ENCODE data around the gene PLEKHA5.
"Not testable (repeated sequence)": the region's sequence is repeated elsewhere in the genome, so short reads cannot be mapped to it uniquely, and the experiment has no call there.

The PLEKHA5 gene

DNA sequence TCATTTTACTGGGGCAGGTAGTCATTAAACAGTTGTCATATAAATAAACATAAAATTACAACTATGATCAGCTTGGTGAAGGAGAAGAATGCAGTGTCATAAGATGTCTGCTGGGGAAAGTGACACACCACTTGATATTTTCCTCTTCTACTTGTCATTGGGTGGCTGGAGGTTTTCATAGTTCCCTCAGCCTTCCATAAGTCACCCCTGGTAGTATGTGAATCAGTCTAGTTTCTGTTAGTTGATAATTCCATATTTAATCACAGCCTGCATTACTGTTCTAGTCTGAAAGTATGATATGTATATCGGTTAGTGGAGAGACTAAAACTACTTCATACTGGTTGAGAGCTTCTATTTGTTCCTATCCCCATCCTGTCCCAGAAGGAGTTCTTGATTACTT lies 38.2 kb downstream of the PLEKHA5 start:
- TF ChIP-seq, protein P1, sequence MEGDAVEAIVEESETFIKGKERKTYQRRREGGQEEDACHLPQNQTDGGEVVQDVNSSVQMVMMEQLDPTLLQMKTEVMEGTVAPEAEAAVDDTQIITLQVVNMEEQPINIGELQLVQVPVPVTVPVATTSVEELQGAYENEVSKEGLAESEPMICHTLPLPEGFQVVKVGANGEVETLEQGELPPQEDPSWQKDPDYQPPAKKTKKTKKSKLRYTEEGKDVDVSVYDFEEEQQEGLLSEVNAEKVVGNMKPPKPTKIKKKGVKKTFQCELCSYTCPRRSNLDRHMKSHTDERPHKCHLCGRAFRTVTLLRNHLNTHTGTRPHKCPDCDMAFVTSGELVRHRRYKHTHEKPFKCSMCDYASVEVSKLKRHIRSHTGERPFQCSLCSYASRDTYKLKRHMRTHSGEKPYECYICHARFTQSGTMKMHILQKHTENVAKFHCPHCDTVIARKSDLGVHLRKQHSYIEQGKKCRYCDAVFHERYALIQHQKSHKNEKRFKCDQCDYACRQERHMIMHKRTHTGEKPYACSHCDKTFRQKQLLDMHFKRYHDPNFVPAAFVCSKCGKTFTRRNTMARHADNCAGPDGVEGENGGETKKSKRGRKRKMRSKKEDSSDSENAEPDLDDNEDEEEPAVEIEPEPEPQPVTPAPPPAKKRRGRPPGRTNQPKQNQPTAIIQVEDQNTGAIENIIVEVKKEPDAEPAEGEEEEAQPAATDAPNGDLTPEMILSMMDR (IDR thresholded peaks at IDR 0.05; ENCODE audit: extremely low read depth, insufficient read depth, missing control alignments) = no peak
- no peak for DNase-seq (ENCODE audit: low spot score)
- in situ Hi-C loops (cut with MboI; ENCODE audit: low pct_unique_long_range_greater_than_20kb, low sequenced_read_pairs, unreplicated experiment) = no loop called here

DNA sequence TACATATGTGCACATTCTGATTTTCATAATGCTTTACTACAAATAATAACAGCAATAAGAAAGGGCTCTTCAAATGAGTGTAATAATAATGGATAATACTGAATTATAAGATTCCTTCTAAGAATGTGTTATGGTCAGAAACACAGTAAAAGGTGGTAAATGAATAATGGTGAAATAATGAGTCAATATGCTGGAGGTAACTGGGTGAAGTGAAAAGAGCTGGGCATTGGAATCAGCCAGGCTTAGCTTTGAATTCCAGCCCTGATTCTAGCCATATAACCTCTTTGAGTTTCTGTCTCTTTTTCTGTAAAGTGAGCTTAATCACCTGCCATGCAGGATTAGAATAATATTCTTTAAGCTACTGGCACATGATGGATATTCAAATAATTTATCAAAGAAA lies 39.1 kb downstream of the PLEKHA5 start:
- TF ChIP-seq, protein P1 (IDR thresholded peaks at IDR 0.05; ENCODE audit: extremely low read depth, insufficient read depth, missing control alignments) = no peak
- in situ Hi-C loops (cut with MboI; ENCODE audit: low pct_unique_long_range_greater_than_20kb, low sequenced_read_pairs, unreplicated experiment) = no loop called here
- DNase-seq (ENCODE audit: low spot score) = no peak

DNA sequence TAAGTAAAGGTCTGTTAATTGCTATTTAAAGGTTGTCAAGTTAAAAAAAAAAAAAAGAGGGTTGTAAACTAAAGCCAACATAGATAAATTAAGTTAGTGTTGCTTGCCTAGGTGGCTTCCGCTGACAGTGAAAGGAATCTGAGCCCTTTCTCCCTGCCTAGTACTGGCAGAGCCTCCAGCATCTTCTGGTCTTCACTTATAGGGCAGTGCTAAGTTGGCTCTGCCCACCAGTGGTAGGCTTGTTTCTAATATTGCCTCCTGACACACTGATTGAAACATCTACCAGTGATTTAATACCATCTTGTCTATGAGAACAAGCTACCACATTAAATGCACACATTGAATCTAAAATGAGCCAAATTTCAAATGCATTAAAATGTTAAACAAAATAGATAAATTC lies 39.7 kb downstream of the PLEKHA5 start:
- in situ Hi-C loops (cut with MboI; ENCODE audit: low pct_unique_long_range_greater_than_20kb, low sequenced_read_pairs, unreplicated experiment) = no loop called here
- no peak for DNase-seq (ENCODE audit: low spot score)
- TF ChIP-seq, protein P1 (IDR thresholded peaks at IDR 0.05; ENCODE audit: extremely low read depth, insufficient read depth, missing control alignments) = no peak

DNA sequence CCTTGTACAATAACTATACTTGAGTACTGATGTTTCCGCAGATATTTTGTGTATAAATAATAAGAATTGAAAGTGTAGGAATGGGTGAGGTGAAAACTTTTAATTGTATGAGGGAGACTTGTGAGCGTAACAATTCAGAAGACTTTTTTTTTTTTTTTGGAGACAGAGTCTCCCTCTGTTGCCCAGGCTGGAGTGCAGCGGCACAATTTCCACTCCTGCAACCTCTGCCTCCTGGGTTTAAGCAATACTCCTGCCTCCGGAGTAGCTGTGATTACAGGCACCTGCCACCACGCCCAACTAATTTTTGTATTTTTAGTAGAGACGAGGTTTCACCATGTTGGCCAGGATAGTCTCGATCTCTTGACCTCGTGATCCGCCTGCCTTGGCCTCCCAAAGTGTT lies 40.8 kb downstream of the PLEKHA5 start:
- DNase-seq (ENCODE audit: low spot score); in situ Hi-C loops (cut with MboI; ENCODE audit: low pct_unique_long_range_greater_than_20kb, low sequenced_read_pairs, unreplicated experiment): not testable (repeated sequence)

DNA sequence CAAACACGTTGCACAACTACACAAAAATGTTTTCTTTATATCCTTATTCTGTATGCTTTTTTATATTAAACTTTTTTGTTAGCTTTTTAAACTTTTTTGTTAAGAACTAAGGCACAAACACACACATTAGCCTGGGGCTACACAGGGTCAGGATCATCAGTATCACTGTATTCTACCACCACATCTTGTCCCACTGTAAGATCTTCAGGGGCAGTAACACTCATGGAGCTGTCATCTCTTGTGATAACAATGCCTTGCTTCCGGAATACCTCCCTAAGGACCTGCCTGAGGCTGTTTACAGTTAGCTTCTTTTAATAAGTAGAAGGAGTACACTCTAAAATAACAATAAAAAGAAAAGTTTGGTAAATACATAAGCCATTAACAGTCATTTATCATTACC lies 42.2 kb downstream of the PLEKHA5 start:
- in situ Hi-C loops (cut with MboI; ENCODE audit: low pct_unique_long_range_greater_than_20kb, low sequenced_read_pairs, unreplicated experiment) = no loop called here
- TF ChIP-seq, protein P1 (IDR thresholded peaks at IDR 0.05; ENCODE audit: extremely low read depth, insufficient read depth, missing control alignments) = no peak
- no peak for DNase-seq (ENCODE audit: low spot score)

DNA sequence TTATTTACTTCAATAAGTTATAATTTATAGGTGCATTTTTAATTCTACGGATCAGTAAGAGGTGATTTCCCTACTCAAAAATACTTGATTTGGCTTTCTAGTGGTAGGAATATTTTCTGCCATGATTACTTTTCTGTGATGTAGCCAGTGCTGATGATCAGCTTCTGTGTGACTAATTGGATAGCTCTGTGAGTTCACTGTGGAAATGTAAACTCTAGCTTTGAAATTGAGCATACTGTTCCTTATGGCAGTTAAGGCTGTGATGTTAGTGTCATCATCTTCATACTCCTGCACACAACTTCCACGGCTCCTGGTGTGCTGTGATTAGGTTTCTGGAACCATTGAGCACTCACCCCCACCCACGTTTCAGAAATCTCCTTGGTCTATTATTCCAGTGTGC lies 48.2 kb downstream of the PLEKHA5 start:
- TF ChIP-seq, protein P1 (IDR thresholded peaks at IDR 0.05; ENCODE audit: extremely low read depth, insufficient read depth, missing control alignments) = no peak
- DNase-seq (ENCODE audit: low spot score) = no peak
- in situ Hi-C loops (cut with MboI; ENCODE audit: low pct_unique_long_range_greater_than_20kb, low sequenced_read_pairs, unreplicated experiment) = no loop called here

DNA sequence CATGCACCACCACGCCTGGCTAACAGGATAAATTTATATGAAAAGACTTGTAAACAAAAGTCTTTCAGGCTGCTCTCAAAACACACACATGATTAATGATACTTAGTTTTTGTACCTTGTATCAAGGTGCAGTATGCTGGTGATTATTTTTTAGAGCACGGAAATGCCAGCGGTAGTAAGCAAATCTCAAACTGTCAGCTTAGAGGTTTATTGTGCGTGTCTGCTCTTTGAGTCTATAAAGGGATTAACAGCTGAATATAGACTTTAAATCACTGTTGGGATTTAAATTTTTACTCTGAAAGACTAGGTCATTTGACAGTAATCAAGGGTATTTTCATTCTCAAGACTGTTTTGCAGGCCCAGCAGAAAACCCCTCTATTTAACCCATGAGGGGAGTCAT lies 50.5 kb downstream of the PLEKHA5 start:
- in situ Hi-C loops (cut with MboI; ENCODE audit: low pct_unique_long_range_greater_than_20kb, low sequenced_read_pairs, unreplicated experiment) = no loop called here
- DNase-seq (ENCODE audit: low spot score) = no peak
- TF ChIP-seq, protein P1 (IDR thresholded peaks at IDR 0.05; ENCODE audit: extremely low read depth, insufficient read depth, missing control alignments) = no peak
